ENCODE results near the gene PIP4K2A. TPM values are rescaled to one million over a fixed set of nuclear protein-coding genes. Genes with fewer than 3 reads are reported as not detected.

The PIP4K2A gene
- total RNA-seq (2021; fragmentation: NEBNext Ultra II Directional; extraction: Animal tissue kit (Norgen Biotek cat#: 25700)) = 57.1 and 60.9 TPM in 2 replicates
- 11.3 and 19.0 TPM in 2 replicates for polyA plus RNA-seq (2011; rRNA removed)
- polyA plus RNA-seq (2011; cell fraction: cytosol; rRNA removed) = 15.7 TPM
- polyA plus RNA-seq (2011; cell fraction: nucleus; rRNA removed) = 6.1 TPM
- polyA plus RNA-seq (2012, experiment 1 of 2) = 23.3 to 36.7 TPM (median 27.5 TPM) in 4 replicates
- 13.8 TPM for polyA plus RNA-seq (2012, experiment 2 of 2)
- 19.9 TPM for polyA plus RNA-seq (2013, experiment 1 of 2)
- polyA plus RNA-seq (2013, experiment 2 of 2) = 21.7 TPM
- 28.9 and 34.6 TPM in 2 replicates for polyA minus RNA-seq (2011; rRNA and poly(A)+ RNA removed)
- 22.9 TPM for polyA minus RNA-seq (2011; cell fraction: cytosol; rRNA and poly(A)+ RNA removed)
- polyA minus RNA-seq (2011; cell fraction: nucleus; rRNA and poly(A)+ RNA removed) = 29.0 TPM
- long read RNA-seq, experiment 1, partial matches to known transcripts = 1 of 42 reads
- long read RNA-seq, experiment 1, other reads (novel, unspliced or antisense) = 39 of 42 reads
- long read RNA-seq, experiment 2, partial matches to known transcripts = 1 of 4 reads
- long read RNA-seq, experiment 2, other reads (novel, unspliced or antisense) = 3 of 4 reads

DNA sequence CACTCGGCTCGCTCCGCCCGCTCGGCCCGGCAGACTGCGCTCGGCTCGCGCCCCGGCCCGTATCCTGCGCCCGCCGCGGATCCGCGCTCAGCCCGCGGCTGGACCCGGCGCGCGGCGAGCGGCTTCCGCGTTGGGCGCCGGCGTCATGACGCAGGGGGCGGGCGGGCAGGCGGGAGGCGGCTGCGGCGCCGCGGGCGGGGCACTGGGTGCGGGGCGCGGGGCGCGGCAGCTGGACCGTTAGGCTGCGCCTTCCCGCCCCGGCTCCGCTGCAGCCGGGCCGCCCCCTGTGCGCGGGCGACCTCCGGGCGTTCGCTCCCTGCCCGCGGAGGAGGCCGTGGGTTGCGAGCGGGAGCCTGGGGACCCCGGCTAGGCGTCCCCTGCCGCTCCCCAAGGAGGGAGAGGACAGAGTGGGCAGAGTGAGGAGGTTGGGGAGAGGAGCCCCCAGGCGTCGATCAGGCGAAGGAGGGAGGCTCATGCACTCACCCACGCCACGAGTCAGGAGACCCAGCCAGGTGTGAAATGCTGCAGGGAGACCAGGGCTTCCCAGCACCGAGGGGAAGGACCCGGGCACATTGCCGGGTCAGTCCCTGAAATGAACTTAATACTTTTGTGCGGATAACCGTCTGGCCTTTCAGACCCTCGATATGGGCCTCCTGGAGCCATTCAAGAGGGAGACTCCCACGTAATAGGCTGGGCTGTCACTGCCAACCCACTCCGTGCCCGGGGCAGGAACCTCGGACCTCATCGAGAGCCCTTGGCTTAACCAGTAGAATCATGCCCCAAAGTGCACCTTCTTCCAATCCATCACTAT is at the start of gene PIP4K2A:
Gene PIP4K2A (minus strand): TSS at position 100 of the 811 bp plus-strand sequence. CDS start 252 bp downstream, outside the sequence.
- H3K9ac ChIP-seq (replicated peaks in 1 of 4; ENCODE audit: extremely low read depth in 1 of 4, low read depth in 3 of 4, low read length in 3 of 4) = peak within 1 kb of the TSS; percentile 2 to 74 (median 58); a peak in 5 of 7 replicates
- peaks cover 0 to 9% (median 7%) of the 10 kb centered on the region in 4 experiments; a peak in 5 of 7 replicates for H3K27me3 ChIP-seq (replicated peaks in 1 of 4; ENCODE audit: control insufficient read depth in 3 of 4, extremely low read depth in 1 of 4, insufficient read depth in 3 of 4, low read length in 3 of 4)
- POLR2A ChIA-PET (ENCODE audit: partially characterized antibody) = interaction anchor here (1.1 kb wide), 1 partner anchor 10 kb away, joined by 4 read pairs; no protein-coding TSS in a partner anchor
- peak; percentile 51 for TF ChIP-seq TAF1 (IDR thresholded peaks at IDR 0.05; ENCODE audit: low read depth, low read length)
- TF ChIP-seq CREB1 (IDR thresholded peaks at IDR 0.05) = peak; percentile 77
- TF ChIP-seq, protein P1, sequence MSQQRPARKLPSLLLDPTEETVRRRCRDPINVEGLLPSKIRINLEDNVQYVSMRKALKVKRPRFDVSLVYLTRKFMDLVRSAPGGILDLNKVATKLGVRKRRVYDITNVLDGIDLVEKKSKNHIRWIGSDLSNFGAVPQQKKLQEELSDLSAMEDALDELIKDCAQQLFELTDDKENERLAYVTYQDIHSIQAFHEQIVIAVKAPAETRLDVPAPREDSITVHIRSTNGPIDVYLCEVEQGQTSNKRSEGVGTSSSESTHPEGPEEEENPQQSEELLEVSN (IDR thresholded peaks at IDR 0.05) = peak; percentile 97
- 0 out of 4 replicates have a peak, but pooled peaks of 1 of the 2 experiments have one; percentile 0 for TF ChIP-seq RAD21 (IDR thresholded peaks at IDR 0.05 in 1 of 2, conservative IDR thresholded peaks at IDR 0.05 in 1 of 2; ENCODE audit: low read depth in 2 of 2, low read length in 2 of 2)
- no peak for TF ChIP-seq CHD1 (IDR thresholded peaks at IDR 0.05; ENCODE audit: low read depth, low read length)
- TF ChIP-seq TBP (IDR thresholded peaks at IDR 0.05; ENCODE audit: low read depth, low read length) = no peak
- peak in 1 of 2 experiments; percentile 32; a peak in 1 of 3 replicates for TF ChIP-seq POLR2A (IDR thresholded peaks at IDR 0.05; ENCODE audit: control extremely low read depth in 1 of 2, low read depth in 2 of 2, low read length in 2 of 2)
- TF ChIP-seq ASH2L (IDR thresholded peaks at IDR 0.05; ENCODE audit: low read length) = no peak

More for the DNA sequence above, at the start of gene PIP4K2A:
- Histone ChIP-seq H3K14ac (ENCODE audit: insufficient read length) (no peak within 1 kb of the TSS), H3K23ac (ENCODE audit: insufficient read length) (no peak within 1 kb of the TSS), H3K27ac (ENCODE audit: low read depth, low read length) (no peak within 1 kb of the TSS; the same call in 1 of the 2 replicates), H4K20me1 (replicated peaks in 1 of 2; ENCODE audit: control insufficient read depth in 1 of 2, insufficient read depth in 2 of 2, low read length in 2 of 2) (peaks cover 5 to 8% of the 10 kb centered on the region in 2 experiments), H3K4ac (replicated peaks; ENCODE audit: insufficient read length, low read depth, low read length) (no peak within 1 kb of the TSS), H2BK20ac (ENCODE audit: low read length) (0 out of 2 replicates have a peak within 1 kb of the TSS, but pooled peaks have one; percentile 15), H3K56ac (replicated peaks; ENCODE audit: insufficient read length, low read depth, low read length) (peak within 1 kb of the TSS; percentile 37), H4K8ac (ENCODE audit: extremely low read depth, insufficient read depth, low read length) (peak within 1 kb of the TSS; percentile 76; the same call in 1 of the 2 replicates), H3K79me2 (ENCODE audit: control insufficient read depth in 1 of 2, insufficient read depth in 2 of 2, low read length in 2 of 2) (peaks cover 13 to 38% of the 10 kb centered on the region in 2 experiments; a peak in 3 of 4 replicates), H3K36me3 (ENCODE audit: control insufficient read depth in 2 of 4, insufficient read depth in 4 of 4, low read length in 3 of 4) (no peaks in the 10 kb centered on the region), H2BK15ac (ENCODE audit: low read length) (peak within 1 kb of the TSS; percentile 34; the same call in 1 of the 2 replicates), H4K91ac (replicated peaks; ENCODE audit: insufficient read length, low read length) (peak within 1 kb of the TSS; percentile 70), H3K79me1 (ENCODE audit: low read depth, low read length) (peaks cover 4% of the 10 kb centered on the region), H4K5ac (ENCODE audit: insufficient read length, low read depth, low read length) (peak within 1 kb of the TSS; percentile 73), H3K4me3 (ENCODE audit: extremely low read depth in 1 of 4, insufficient read depth in 2 of 4, low read depth in 3 of 4, low read length in 4 of 4) (peak within 1 kb of the TSS; percentile 52 to 89 (median 85)), H3K9me3 (ENCODE audit: insufficient read depth in 2 of 2, low read depth in 1 of 2, low read length in 1 of 2) (no peaks in the 10 kb centered on the region), H3K18ac (ENCODE audit: extremely low read depth, low read length) (peak within 1 kb of the TSS; percentile 60; the same call in 1 of the 2 replicates), H3K4me2 (ENCODE audit: insufficient read depth in 1 of 2, low read depth in 2 of 2, low read length in 2 of 2) (peak within 1 kb of the TSS; percentile 91 to 94), H2BK12ac (ENCODE audit: low read depth, low read length) (no peak within 1 kb of the TSS), H2AK5ac (ENCODE audit: low read depth, low read length) (no peak within 1 kb of the TSS), H3K23me2 (ENCODE audit: low read depth, low read length) (peaks cover 11% of the 10 kb centered on the region; the same call in 1 of the 2 replicates), H2BK120ac (replicated peaks; ENCODE audit: low read depth, low read length) (no peak within 1 kb of the TSS), H3K4me1 (replicated peaks in 1 of 4; ENCODE audit: control insufficient read depth in 3 of 4, insufficient read depth in 4 of 4, low read length in 3 of 4) (peaks cover 0 to 9% (median 2%) of the 10 kb centered on the region in 4 experiments; a peak in 3 of 7 replicates), H2BK5ac (ENCODE audit: low read depth, low read length) (0 out of 2 replicates have a peak within 1 kb of the TSS, but pooled peaks have one; percentile 16), H2AFZ (ENCODE audit: low read length) (peak within 1 kb of the TSS; percentile 93)
- WGBS, 2 experiments (ENCODE audit: extremely low coverage in 1 of 2, insufficient coverage in 1 of 2, insufficient read length in 1 of 2, insufficient replicate concordance in 2 of 2, low coverage in 1 of 2, low lambda C conversion rate in 2 of 2, missing lambda C conversion rate in 1 of 2) = 43% methylated on average over 19 of the region's 83 CpGs; no CpG with 5 or more reads in 1 of the 2 experiments
- FAIRE-seq (no peak), DNase-seq (ENCODE audit: low read depth in 1 of 2, low spot score in 2 of 2) (peak in 1 of 2 experiments; percentile 68)
- CTCF ChIA-PET (ENCODE audit: partially characterized antibody) = interaction anchor here (0.7 to 0.9 kb wide), 2 partner anchors 104 to 133 kb away, joined by 3 to 5 read pairs; no protein-coding TSS in a partner anchor

Measured in H1 (cell line).